ENCODE data around the gene SLC9A7.

GRCh38 chrX:46737041-46737440 lies 21.9 kb downstream of the SLC9A7 start:
- TF ChIP-seq, protein P1, sequence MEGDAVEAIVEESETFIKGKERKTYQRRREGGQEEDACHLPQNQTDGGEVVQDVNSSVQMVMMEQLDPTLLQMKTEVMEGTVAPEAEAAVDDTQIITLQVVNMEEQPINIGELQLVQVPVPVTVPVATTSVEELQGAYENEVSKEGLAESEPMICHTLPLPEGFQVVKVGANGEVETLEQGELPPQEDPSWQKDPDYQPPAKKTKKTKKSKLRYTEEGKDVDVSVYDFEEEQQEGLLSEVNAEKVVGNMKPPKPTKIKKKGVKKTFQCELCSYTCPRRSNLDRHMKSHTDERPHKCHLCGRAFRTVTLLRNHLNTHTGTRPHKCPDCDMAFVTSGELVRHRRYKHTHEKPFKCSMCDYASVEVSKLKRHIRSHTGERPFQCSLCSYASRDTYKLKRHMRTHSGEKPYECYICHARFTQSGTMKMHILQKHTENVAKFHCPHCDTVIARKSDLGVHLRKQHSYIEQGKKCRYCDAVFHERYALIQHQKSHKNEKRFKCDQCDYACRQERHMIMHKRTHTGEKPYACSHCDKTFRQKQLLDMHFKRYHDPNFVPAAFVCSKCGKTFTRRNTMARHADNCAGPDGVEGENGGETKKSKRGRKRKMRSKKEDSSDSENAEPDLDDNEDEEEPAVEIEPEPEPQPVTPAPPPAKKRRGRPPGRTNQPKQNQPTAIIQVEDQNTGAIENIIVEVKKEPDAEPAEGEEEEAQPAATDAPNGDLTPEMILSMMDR (IDR thresholded peaks at IDR 0.05) = no peak
- TF ChIP-seq FOSB (CRISPR knock-in tag; IDR thresholded peaks at IDR 0.05) = no peak
- no peak for TF ChIP-seq FOSL2 (IDR thresholded peaks at IDR 0.05)
- TF ChIP-seq FOSL2 (CRISPR knock-in tag; IDR thresholded peaks at IDR 0.05) = no peak
